ENCODE measurements around the gene STK11. TPM values are rescaled to one million over a fixed set of nuclear protein-coding genes. Genes with fewer than 3 reads are reported as not detected.

The STK11 gene
- total RNA-seq, 2 experiments from 2014 or later, result 87.1 to 87.2 TPM

DNA sequence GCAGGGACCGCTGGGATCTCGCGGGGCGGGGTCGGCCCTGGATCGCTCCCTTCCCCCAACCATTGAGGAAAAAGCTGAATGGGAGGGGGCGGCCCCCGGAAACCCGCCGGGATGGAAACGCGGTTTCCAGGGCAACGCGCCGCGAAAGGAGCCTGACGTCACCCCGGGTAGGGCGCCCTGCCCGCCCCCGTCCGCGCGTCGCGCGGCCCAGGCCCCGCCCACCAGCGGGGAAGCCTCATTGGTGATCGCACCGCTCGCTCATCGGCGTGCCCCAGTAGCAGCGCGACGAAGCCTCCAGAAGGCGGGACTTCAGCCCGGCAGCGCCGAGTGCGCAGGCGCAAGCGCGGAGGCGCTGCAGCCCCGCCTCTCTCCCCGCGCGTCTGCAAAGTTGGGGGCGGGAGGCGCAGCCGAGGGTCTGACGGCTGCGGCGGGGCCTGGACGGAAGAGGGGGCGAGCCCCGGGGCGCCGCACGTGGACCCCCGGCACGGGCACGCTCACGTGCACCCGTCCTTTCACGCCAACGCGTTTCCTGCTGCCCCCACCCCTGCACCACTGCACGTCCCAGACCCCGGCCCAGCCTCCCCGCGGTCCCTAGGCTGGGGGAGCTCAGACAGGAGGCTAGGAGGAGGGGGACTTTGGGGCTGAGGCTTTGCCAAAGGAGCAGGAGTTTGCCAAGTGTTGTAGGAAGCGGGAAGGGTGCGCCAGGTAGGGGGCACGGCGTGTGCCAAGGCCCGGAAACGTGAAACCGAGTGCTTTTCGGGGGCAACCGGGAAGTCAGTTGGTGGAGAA lies 55.4 kb downstream of the STK11 start:
- H3K36me3 Mint-ChIP-seq, result peaks cover 11% of the 10 kb centered on the region
- H3K9me3 Mint-ChIP-seq, result no peaks in the 10 kb centered on the region
- peak; percentile 76 for ATAC-seq (ENCODE audit: low read depth)
- no peaks in the 10 kb centered on the region for H3K27me3 Mint-ChIP-seq
- POLR2A ChIA-PET, result interaction anchor here (0.7 to 3.6 kb wide), 7 partner anchors 8 to 17 kb away, joined by 3 to 64 read pairs (median 5); partner anchors contain the start of gene CIRBP
- peak overlapping the region; percentile 98 for H3K4me3 Mint-ChIP-seq
- peak overlapping the region; percentile 99 for H3K27ac Mint-ChIP-seq
- DNase-seq, result peak; percentile 99
- peaks cover 38% of the 10 kb centered on the region for H3K4me1 Mint-ChIP-seq

DNA sequence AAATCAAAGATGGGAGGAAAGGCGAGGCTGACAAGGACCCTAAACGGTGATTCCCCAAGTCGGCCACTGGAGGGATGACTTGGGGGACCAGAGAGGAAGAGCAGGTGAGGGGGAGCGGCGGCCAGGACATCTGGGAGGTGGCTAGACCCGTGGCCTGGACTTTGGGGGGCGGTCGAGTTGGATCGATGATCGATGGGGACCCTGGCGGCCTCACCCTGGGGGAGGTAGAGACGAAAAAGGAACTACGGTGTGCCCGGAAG lies 55.9 kb downstream of the STK11 start:
- POLR2A ChIA-PET, result interaction anchor here (0.7 to 3.6 kb wide), 8 partner anchors 8 to 193 kb away, joined by 3 to 64 read pairs (median 5); partner anchors contain the start of genes CIRBP and MIDN
- peak overlapping the region; percentile 98 for H3K4me3 Mint-ChIP-seq
- H3K27ac Mint-ChIP-seq, result peak overlapping the region; percentile 97
- H3K4me1 Mint-ChIP-seq, result peaks cover 38% of the 10 kb centered on the region
- H3K27me3 Mint-ChIP-seq, result no peaks in the 10 kb centered on the region
- DNase-seq, result no peak
- peaks cover 11% of the 10 kb centered on the region for H3K36me3 Mint-ChIP-seq
- no peaks in the 10 kb centered on the region for H3K9me3 Mint-ChIP-seq
- ATAC-seq (ENCODE audit: low read depth), result no peak

DNA sequence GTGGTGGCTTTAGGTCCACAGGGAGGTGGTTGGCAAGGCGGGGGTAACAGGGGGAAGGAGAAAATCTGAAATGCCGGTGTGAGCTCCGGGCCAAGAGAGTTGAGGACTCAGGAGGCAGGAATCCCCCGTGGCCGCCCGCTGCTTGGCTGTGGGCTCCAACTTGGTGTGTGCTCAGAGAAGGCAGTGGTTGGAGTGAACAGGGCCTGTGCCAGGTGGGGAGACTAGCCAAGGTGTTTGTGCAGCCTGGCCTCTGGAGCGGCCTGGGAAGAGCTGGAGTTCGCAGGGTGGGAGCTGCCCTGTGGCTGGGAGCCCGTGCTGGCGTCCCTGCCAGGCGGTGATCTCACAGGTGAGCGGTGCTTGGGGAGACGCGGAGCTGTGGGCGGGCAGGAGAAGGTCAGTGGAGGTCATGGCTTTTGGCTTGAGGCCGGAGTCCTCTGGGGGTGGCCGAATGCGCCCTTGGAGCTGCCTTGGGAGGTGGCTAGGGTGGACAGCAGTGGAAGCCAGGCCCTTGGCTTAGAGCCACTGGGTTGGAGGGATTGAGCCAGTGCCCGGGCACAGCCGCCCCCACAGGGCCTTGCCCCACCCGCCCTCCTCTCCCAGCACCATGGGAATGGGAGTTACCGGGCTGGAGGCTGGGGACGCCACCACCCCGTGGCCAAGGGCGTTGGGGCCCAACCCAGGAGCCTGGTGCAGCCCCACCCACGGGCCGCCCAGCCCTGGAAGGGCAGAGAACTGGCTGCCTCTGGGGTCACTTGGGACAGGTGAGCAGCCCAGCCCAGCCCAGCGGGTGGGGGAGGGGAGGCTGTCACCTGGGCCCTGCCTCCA lies 56.4 kb downstream of the STK11 start:
- peak overlapping the region; percentile 98 for H3K4me3 Mint-ChIP-seq
- H3K36me3 Mint-ChIP-seq, result peaks cover 11% of the 10 kb centered on the region
- no peak for DNase-seq
- POLR2A ChIA-PET, result interaction anchor here (0.7 to 3.6 kb wide), 9 partner anchors 7 to 194 kb away, joined by 3 to 64 read pairs (median 5); partner anchors contain the start of genes CIRBP and MIDN
- H3K9me3 Mint-ChIP-seq, result no peaks in the 10 kb centered on the region
- ATAC-seq (ENCODE audit: low read depth), result no peak
- no peaks in the 10 kb centered on the region for H3K27me3 Mint-ChIP-seq
- H3K4me1 Mint-ChIP-seq, result peaks cover 38% of the 10 kb centered on the region
- peak overlapping the region; percentile 97 for H3K27ac Mint-ChIP-seq

DNA sequence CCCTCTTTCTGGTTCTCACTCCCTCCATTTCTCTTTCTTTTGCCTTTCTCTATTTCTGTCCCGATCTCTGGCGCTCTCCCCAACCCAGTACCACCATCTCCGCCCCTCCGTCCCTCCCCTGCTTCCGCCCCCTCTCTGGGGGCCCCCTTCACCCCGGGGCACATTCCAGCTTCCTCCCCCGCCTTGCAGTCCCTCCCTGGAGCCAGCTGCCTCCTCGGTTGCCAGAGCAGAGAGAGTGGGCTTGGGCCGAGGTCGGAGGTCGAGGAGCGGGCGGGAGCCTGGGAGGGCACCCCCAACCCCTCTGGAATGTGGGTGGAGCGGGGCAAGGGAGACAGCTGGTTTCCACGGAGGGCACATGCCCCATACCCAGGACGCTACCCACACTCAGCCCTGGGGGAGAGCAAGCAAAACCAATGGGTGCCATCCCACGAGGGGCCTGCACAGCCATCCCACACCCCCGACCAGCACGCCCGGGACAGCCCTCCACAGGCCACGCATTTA lies 57.1 kb downstream of the STK11 start:
- peaks cover 36% of the 10 kb centered on the region for H3K4me1 Mint-ChIP-seq
- no peaks in the 10 kb centered on the region for H3K27me3 Mint-ChIP-seq
- H3K9me3 Mint-ChIP-seq, result no peaks in the 10 kb centered on the region
- H3K36me3 Mint-ChIP-seq, result peaks cover 7% of the 10 kb centered on the region
- DNase-seq (no peak), ATAC-seq (ENCODE audit: low read depth) (no peak)
- peak overlapping the region; percentile 81 for H3K4me3 Mint-ChIP-seq
- H3K27ac Mint-ChIP-seq, result peak overlapping the region; percentile 85
- POLR2A ChIA-PET, result interaction anchor here (0.6 to 3.3 kb wide), 4 partner anchors 10 to 187 kb away, joined by 3 to 27 read pairs (median 4); no protein-coding TSS in a partner anchor

DNA sequence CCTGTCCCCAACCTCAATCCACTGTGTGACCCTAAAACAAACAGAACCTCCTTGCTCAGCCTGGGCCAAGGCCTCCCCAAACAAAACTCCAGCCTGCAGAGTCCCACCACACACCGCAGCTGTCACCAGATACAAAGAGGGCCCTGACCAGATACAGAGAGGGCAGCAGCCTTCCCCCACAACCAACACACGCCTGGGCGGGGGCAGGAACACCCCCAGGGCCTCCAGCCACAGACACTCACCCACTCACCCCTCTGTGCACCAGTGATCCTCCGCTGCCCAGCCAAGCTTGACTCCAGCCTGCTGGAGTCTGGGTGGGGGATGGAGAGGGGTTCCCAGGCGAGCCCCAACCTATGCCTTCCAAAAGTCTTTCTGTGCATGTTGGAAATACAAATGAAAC lies 57.6 kb downstream of the STK11 start:
- H3K27ac Mint-ChIP-seq, result peak overlapping the region; percentile 85
- POLR2A ChIA-PET, result interaction anchor here (0.6 to 3.3 kb wide), 4 partner anchors 11 to 188 kb away, joined by 3 to 27 read pairs (median 4); partner anchors contain the start of gene FAM174C
- DNase-seq (no peak), ATAC-seq (ENCODE audit: low read depth) (no peak)
- H3K4me1 Mint-ChIP-seq, result peaks cover 35% of the 10 kb centered on the region
- H3K36me3 Mint-ChIP-seq, result peaks cover 6% of the 10 kb centered on the region
- H3K4me3 Mint-ChIP-seq, result peak overlapping the region; percentile 81
- no peaks in the 10 kb centered on the region for H3K9me3 Mint-ChIP-seq
- H3K27me3 Mint-ChIP-seq, result no peaks in the 10 kb centered on the region

DNA sequence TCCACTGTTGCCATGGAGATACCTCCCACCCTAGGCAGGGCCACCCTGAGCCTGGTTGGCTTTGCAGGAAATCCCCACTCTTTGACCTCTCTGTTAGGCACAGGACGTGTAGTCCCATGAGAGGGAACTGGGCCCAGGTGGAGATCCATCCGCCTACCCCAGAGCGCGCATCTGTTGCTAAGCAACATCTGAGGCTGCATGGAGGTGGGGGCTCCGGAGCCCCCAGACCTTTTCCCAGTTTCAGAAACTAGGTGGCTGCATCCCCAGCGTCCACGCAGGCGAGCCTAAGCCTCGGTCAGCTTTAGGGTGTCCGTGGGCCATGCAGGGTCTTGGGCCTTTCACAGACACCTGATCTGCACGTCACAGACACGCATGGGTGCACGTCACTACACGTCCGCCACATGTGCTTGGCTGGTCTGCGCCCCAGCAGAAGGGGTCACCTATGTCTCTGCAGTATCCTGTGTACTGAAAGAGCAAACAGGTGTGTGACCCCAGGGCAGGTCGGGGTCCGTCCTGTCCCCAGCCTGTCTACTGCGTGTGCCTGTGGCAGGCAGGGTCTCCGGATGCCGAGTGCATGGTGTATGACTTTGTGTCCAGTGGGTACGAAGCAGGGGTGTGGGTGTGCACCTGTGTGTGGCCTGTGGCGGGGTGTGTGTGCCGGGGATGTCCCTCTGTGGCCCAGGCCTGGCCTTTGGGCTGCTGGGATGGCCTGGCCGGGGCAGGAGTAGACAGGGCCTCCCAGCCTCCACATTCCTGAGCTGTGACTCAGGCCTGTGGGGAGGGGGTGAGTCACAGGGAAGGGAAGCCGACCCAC lies 59.4 kb downstream of the STK11 start:
- ATAC-seq (ENCODE audit: low read depth) (no peak), DNase-seq (no peak)
- H3K4me3 Mint-ChIP-seq, result peak overlapping the region; percentile 71
- H3K27ac Mint-ChIP-seq, result peak overlapping the region; percentile 81
- POLR2A ChIA-PET, result interaction anchor here (1.7 to 6.8 kb wide), 5 partner anchors 10 to 21 kb away, joined by 4 to 385 read pairs (median 10); partner anchors contain the start of genes ATP5F1D and MIDN
- H3K9me3 Mint-ChIP-seq, result no peaks in the 10 kb centered on the region
- H3K36me3 Mint-ChIP-seq, result peaks cover 7% of the 10 kb centered on the region
- H3K4me1 Mint-ChIP-seq, result peaks cover 28% of the 10 kb centered on the region
- no peaks in the 10 kb centered on the region for H3K27me3 Mint-ChIP-seq

DNA sequence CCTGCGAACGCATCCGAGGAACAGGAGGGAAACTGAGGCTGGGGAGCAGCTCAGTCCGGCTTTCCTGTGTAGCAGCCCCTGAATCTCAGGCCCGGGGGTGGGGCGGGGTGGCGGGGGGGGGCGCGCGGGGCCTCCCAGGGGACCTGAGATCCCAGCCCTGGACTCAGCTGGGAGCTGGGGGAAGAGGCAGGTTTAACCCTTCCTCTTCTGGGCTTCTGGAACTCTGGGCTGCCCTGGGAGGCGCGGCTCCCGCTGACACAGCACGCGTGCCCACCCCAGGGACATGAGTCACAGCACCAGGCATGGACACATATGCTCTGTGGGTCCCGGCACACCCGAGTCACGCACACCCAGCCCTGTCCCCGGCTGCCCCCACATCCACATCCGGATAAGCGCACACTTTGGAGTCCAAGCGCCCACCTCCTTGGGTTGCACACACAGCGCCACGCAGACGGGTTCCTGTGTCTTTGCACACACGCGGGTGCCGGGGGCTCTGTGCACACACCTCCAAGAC lies 60.1 kb downstream of the STK11 start:
- ATAC-seq (ENCODE audit: low read depth) (peak; percentile 9), DNase-seq (peak; percentile 71)
- H3K4me1 Mint-ChIP-seq, result peaks cover 33% of the 10 kb centered on the region
- no peaks in the 10 kb centered on the region for H3K9me3 Mint-ChIP-seq
- H3K27me3 Mint-ChIP-seq, result no peaks in the 10 kb centered on the region
- POLR2A ChIA-PET, result interaction anchor here (0.9 to 6.8 kb wide), 10 partner anchors 10 to 191 kb away, joined by 3 to 385 read pairs (median 7); partner anchors contain the start of genes ATP5F1D, FAM174C, GPX4 and MIDN
- peak overlapping the region; percentile 71 for H3K4me3 Mint-ChIP-seq
- peak overlapping the region; percentile 81 for H3K27ac Mint-ChIP-seq
- peaks cover 13% of the 10 kb centered on the region for H3K36me3 Mint-ChIP-seq

DNA sequence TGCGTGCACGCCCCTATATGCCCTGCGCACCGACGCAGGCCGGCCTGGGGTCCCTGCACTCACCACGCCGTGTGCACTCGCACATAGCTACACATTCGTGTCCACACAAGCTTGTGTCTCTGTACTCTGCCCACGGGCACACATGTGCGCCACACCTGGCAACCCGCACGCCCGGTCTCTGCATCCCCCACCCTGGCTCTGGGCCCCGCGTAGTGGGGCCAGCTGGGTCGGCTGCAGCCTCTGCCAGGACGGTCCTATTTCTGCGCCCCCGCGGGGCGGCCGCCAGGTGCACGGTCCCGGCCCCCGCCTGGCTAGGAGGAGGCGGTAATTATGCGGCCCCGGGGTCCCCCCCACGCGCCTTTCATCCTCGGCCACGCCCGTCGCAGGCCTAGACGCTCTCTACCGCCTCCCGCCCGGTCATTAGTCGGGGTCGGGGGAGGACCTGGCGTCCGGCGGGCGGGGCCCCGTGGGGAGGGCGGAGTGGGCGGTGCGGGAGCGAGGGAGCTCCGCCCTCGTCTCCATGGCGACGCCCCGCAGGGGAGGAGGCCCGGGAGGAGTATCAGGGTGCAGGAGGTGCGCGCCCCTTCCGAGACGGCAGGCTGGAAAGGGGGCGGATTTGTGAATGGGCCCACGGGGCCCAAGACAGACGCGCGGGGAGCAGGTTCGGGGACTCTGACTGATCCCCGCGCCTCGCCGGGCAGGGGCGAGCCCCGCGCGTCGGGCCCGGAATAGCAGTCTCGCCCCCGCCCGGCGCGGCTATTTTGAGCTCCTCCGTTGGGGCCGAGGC lies 60.7 kb downstream of the STK11 start:
- H3K27me3 Mint-ChIP-seq, result no peaks in the 10 kb centered on the region
- ATAC-seq (ENCODE audit: low read depth) (peak; percentile 25), DNase-seq (peak; percentile 98)
- no peaks in the 10 kb centered on the region for H3K9me3 Mint-ChIP-seq
- peak overlapping the region; percentile 69 for H3K4me3 Mint-ChIP-seq
- H3K4me1 Mint-ChIP-seq, result peaks cover 39% of the 10 kb centered on the region
- H3K27ac Mint-ChIP-seq, result peak overlapping the region; percentile 78
- POLR2A ChIA-PET, result interaction anchor here (0.9 to 6.8 kb wide), 10 partner anchors 9 to 192 kb away, joined by 3 to 385 read pairs (median 8); partner anchors contain the start of genes ATP5F1D, FAM174C, GPX4 and MIDN
- peaks cover 18% of the 10 kb centered on the region for H3K36me3 Mint-ChIP-seq

DNA sequence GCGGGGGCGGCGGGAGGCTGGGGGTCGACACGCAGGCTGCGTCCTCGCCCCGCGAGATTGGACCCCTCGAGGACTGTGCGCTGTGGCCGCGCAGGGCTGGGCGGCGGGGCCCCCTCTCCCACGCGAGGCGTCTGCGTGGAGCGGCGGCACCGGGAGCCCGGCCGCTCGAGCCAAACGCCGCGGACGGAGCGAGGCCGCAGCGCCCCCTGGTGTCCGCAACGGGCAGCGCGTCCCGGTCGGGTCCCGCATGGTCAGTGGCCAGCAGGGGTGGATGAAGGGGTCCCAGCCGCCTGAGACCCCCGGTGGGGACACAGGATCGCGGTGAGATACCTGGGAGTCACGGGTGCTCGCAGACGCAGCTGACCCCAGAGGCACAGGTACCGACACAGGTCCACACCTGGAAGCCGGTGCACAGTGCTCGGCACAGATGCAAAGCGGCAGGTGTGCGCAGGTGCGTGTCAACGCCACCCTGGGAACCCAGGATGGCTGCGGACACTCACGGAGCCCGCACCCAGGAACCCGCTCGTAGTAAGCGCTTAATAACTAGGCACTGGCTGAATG lies 61.4 kb downstream of the STK11 start:
- Mint-ChIP-seq H3K9me3 (no peaks in the 10 kb centered on the region), H3K36me3 (peaks cover 22% of the 10 kb centered on the region), H3K27me3 (no peaks in the 10 kb centered on the region), H3K27ac (peak overlapping the region; percentile 56), H3K4me3 (peak overlapping the region; percentile 69), H3K4me1 (peaks cover 39% of the 10 kb centered on the region)
- DNase-seq, result peak; percentile 91
- POLR2A ChIA-PET, result interaction anchor here (1.2 to 6.8 kb wide), 7 partner anchors 9 to 163 kb away, joined by 4 to 385 read pairs (median 11); partner anchors contain the start of genes ATP5F1D, FAM174C, GPX4 and MIDN
- peak; percentile 5 for ATAC-seq (ENCODE audit: low read depth)

DNA sequence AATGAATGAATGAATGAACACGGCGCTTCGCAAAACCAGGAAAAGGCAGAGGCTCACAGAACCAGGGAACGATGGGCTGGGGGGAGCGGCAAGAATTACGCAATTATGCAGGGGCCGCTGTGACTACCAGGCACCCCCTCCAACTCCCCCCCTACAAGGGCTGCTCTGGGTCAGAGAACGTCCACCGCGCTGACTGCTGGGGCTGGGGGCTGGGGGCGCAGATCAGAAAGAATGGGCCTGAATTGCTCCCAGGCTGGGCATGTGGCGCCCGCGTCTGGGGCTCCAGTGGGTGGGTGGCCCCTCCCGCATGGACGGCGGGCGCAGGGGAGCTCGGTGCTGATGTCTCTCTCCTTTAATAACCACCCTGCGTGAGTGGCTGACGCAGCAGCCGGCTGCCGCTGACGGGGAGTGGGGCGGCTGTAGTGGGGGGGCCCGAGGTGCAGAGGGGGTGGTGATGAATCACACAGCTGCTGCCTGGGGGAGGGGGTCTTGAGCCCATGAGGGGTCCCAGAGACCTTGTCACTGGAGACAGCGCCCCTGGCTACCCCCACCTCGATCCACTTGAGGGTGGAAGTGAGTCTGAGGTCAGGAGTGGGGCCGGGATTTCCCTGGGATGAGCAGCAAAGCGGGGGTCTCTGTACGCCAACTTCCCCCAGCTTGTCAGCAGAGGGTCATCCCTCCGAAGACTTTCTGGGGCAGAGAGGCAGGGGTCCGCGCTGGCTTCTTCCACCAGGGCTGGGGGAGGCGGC lies 62.1 kb downstream of the STK11 start:
- H3K4me1 Mint-ChIP-seq, result peaks cover 43% of the 10 kb centered on the region
- H3K36me3 Mint-ChIP-seq, result peaks cover 26% of the 10 kb centered on the region
- ATAC-seq (ENCODE audit: low read depth) (no peak), DNase-seq (peak; percentile 43)
- no peaks in the 10 kb centered on the region for H3K9me3 Mint-ChIP-seq
- POLR2A ChIA-PET, result interaction anchor here (2.2 to 6.8 kb wide), 4 partner anchors 8 to 24 kb away, joined by 8 to 385 read pairs (median 31); partner anchors contain the start of genes ATP5F1D and FAM174C
- H3K27ac Mint-ChIP-seq, result peak overlapping the region; percentile 56
- peak overlapping the region; percentile 45 for H3K4me3 Mint-ChIP-seq
- H3K27me3 Mint-ChIP-seq, result no peaks in the 10 kb centered on the region
